ENCODE results near the gene MAPK4. TPM values are rescaled to one million over a fixed set of nuclear protein-coding genes. Genes with fewer than 3 reads are reported as not detected.

MAPK4 gene
- total and polyA plus RNA-seq, 10 of the 15 experiments (the other 5 are each of a cell fraction or from before 2014, with no cell fraction given): 0.03 to 0.11 (median 0.06) TPM; not detected in 4

DNA sequence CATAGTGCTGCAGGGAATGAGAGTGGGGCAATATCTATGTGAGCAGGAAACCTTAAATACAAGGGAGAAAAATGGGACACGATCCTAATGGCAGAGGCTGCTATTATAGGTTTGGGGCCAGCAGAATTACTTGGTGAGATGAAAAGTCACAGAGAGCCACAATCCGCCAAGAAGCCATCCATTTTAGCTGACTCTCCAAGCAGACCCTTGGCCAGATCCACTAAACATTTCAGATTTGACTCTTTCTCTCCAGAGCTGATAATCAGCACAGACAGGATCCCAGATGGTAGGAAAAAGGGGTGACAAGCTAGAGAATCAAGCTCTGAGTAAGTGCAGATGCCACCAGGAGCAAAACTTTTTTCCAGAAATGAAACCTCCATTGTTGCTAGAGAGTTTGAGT is 61.5 kb downstream of the MAPK4 start (continued):
- no peak for TF ChIP-seq KLF5 (IDR thresholded peaks at IDR 0.05; ENCODE audit: partially characterized antibody)

DNA sequence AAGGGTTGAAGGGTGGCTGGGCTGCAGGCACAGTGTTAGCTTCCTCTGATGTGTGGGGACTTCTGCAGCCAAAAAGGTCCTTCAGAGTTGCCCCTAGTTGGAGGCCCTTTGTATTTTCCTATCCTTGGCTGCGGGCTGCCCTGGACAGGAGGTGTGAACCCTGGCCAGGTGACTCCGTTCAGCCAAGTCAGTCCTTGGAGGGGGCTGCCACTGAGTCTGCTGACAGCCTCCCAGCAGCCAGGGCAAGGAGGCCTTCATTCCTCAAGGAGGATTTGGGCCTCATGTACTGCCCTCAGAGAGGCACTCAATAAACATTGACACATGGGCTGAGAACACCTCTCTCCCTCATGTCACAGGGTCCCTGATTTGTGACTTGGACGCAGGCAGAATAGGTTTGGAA is 62.4 kb downstream of the MAPK4 start:
- no peak overlapping the region for H2AFZ ChIP-seq (ENCODE audit: control insufficient read depth, low read depth, low read length)
- no peaks in the 10 kb centered on the region for H3K4me1 ChIP-seq (ENCODE audit: control insufficient read depth, insufficient read depth, low read length)
- BruUV-seq (replicated peaks): no TSS peak
- H3K4me2 ChIP-seq (ENCODE audit: control insufficient read depth, insufficient read depth): no peak overlapping the region
- no peak overlapping the region for H3K4me3 ChIP-seq
- CTCF ChIA-PET: no interaction called here
- intact Hi-C loops (cut with micrococcal nuclease; ENCODE audit: unreplicated experiment): no loop called here
- TF ChIP-seq POLR2A (IDR thresholded peaks at IDR 0.05; ENCODE audit: low read depth, low read length): no peak
- no peak for TF ChIP-seq SP1 (IDR thresholded peaks at IDR 0.05; ENCODE audit: low read depth, low read length)
- no peak for TF ChIP-seq MYC (IDR thresholded peaks at IDR 0.05; ENCODE audit: insufficient read depth, insufficient read length, insufficient replicate concordance, low read length, severe bottlenecking)
- TF ChIP-seq SREBF2 (IDR thresholded peaks at IDR 0.05; ENCODE audit: low read length): no peak
- TF ChIP-seq PML (IDR thresholded peaks at IDR 0.05; ENCODE audit: low read length): no peak
- TF ChIP-seq, protein P1, sequence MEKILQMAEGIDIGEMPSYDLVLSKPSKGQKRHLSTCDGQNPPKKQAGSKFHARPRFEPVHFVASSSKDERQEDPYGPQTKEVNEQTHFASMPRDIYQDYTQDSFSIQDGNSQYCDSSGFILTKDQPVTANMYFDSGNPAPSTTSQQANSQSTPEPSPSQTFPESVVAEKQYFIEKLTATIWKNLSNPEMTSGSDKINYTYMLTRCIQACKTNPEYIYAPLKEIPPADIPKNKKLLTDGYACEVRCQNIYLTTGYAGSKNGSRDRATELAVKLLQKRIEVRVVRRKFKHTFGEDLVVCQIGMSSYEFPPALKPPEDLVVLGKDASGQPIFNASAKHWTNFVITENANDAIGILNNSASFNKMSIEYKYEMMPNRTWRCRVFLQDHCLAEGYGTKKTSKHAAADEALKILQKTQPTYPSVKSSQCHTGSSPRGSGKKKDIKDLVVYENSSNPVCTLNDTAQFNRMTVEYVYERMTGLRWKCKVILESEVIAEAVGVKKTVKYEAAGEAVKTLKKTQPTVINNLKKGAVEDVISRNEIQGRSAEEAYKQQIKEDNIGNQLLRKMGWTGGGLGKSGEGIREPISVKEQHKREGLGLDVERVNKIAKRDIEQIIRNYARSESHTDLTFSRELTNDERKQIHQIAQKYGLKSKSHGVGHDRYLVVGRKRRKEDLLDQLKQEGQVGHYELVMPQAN (conservative IDR thresholded peaks at IDR 0.05): no peak
- TF ChIP-seq, protein P2, sequence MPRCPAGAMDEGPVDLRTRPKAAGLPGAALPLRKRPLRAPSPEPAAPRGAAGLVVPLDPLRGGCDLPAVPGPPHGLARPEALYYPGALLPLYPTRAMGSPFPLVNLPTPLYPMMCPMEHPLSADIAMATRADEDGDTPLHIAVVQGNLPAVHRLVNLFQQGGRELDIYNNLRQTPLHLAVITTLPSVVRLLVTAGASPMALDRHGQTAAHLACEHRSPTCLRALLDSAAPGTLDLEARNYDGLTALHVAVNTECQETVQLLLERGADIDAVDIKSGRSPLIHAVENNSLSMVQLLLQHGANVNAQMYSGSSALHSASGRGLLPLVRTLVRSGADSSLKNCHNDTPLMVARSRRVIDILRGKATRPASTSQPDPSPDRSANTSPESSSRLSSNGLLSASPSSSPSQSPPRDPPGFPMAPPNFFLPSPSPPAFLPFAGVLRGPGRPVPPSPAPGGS (IDR thresholded peaks at IDR 0.05; ENCODE audit: borderline replicate concordance, insufficient read depth, low read depth, low read length, poor library complexity, severe bottlenecking): no peak
- no peak for TF ChIP-seq SMARCA5 (IDR thresholded peaks at IDR 0.05)
- no peak for FAIRE-seq
- SMC1A ChIA-PET (ENCODE audit: uncharacterized antibody, unreplicated experiment): no interaction called here
- H3K9ac ChIP-seq (ENCODE audit: control insufficient read depth, insufficient read depth, low read length): no peak overlapping the region
- H4K20me1 ChIP-seq (ENCODE audit: control insufficient read depth, insufficient read depth): no peaks in the 10 kb centered on the region
- no peak overlapping the region for H3K27ac ChIP-seq (ENCODE audit: control insufficient read depth, insufficient read depth)
- peaks cover 0 to 5% of the 10 kb centered on the region in 2 experiments; a peak in 2 of 4 replicates for H3K27me3 ChIP-seq (replicated peaks in 1 of 2; ENCODE audit: control insufficient read depth in 2 of 2, insufficient read depth in 2 of 2, low read length in 1 of 2)
- no peak for ATAC-seq
- H3K79me2 ChIP-seq (ENCODE audit: control insufficient read depth, insufficient read depth, low read length): no peaks in the 10 kb centered on the region
- RAD21 ChIA-PET (ENCODE audit: unreplicated experiment): no interaction called here
- no peak for DNase-seq (ENCODE audit: low read depth, low spot score)
- POLR2A ChIA-PET: no interaction called here
- H3K36me3 ChIP-seq (ENCODE audit: control insufficient read depth in 2 of 2, insufficient read depth in 2 of 2, low read length in 1 of 2): no peaks in the 10 kb centered on the region
- WGBS (ENCODE audit: insufficient coverage, insufficient replicate concordance, low lambda C conversion rate, missing lambda C conversion rate): 19% methylated on average over 3 of the region's 3 CpGs
- H3K9me3 ChIP-seq (replicated peaks; ENCODE audit: control insufficient read depth, insufficient read depth, low read length): no peaks in the 10 kb centered on the region
- in situ Hi-C loops (cut with MboI): no loop called here

Data from GM12878 (cell line).